ENCODE results near the gene MAP3K13. TPM values are rescaled to one million over a fixed set of nuclear protein-coding genes. Genes with fewer than 3 reads are reported as not detected.

MAP3K13 gene
- total and polyA plus RNA-seq, 2 of the 13 experiments (the other 11 are each of a cell fraction or from before 2014, with no cell fraction given) = 24.2 to 26.5 TPM

- no peak overlapping the region for H2AFZ ChIP-seq (ENCODE audit: low read length)
- ATAC-seq (no peak), FAIRE-seq (no peak), DNase-seq (ENCODE audit: low spot score) (no peak)
- POLR2A ChIA-PET = interaction anchor here (0.7 to 1.0 kb wide), 3 partner anchors 12 to 1014 kb away, joined by 3 to 8 read pairs (median 4); no protein-coding TSS in a partner anchor
- no peaks in the 10 kb centered on the region for H3K27me3 ChIP-seq (ENCODE audit: control insufficient read depth in 1 of 2, insufficient read depth in 2 of 2, low read length in 2 of 2)
- peak overlapping the region; percentile 61 for H3K9ac ChIP-seq (ENCODE audit: insufficient read depth, low read depth, low read length)
- peak overlapping the region; percentile 65 for H3K27ac ChIP-seq (ENCODE audit: extremely low read length, insufficient read depth, low read length)
- H3K4me1 ChIP-seq (ENCODE audit: insufficient read depth, low read length) = peaks cover 71% of the 10 kb centered on the region
- H4K20me1 ChIP-seq (ENCODE audit: insufficient read depth, low read length) = no peaks in the 10 kb centered on the region
- no peaks in the 10 kb centered on the region; a peak in 1 of 5 replicates for H3K36me3 ChIP-seq (replicated peaks in 1 of 2; ENCODE audit: control insufficient read depth in 1 of 2, insufficient read depth in 2 of 2, low read length in 2 of 2)
- WGBS (ENCODE audit: low lambda C conversion rate) = 74% methylated on average over 6 of the region's 6 CpGs
- peaks cover 57% of the 10 kb centered on the region for H3K79me2 ChIP-seq (ENCODE audit: insufficient read depth, low read length)
- no TSS peak for BruUV-seq (replicated peaks)
- CTCF ChIA-PET (ENCODE audit: low intra/inter-chr PET ratio, low total read pairs) = no interaction called here
- in situ Hi-C loops (cut with HindIII; ENCODE audit: extremely low pct_ligation_motif_present, low pct_unique_long_range_greater_than_20kb) = no loop called here
- H3K9me3 ChIP-seq (ENCODE audit: low read length) = no peaks in the 10 kb centered on the region
- TF ChIP-seq ZBTB38 (CRISPR knock-in tag; IDR thresholded peaks at IDR 0.05) = peak; percentile 97
- no peak for TF ChIP-seq KLF12 (CRISPR knock-in tag; IDR thresholded peaks at IDR 0.05; ENCODE audit: borderline replicate concordance)
- no peak for TF ChIP-seq CEBPZ (IDR thresholded peaks at IDR 0.05; ENCODE audit: low read length)
- TF ChIP-seq DPF2 (CRISPR knock-in tag; IDR thresholded peaks at IDR 0.05; ENCODE audit: borderline replicate concordance, low read depth) = no peak
- no peak for TF ChIP-seq MXD4 (CRISPR knock-in tag; IDR thresholded peaks at IDR 0.05)
- TF ChIP-seq ZNF460 (CRISPR knock-in tag; IDR thresholded peaks at IDR 0.05; ENCODE audit: borderline replicate concordance) = 0 out of 2 replicates have a peak, but pooled peaks have one; percentile 9
- peak; percentile 27; the same call in 1 of the 2 replicates for TF ChIP-seq ZFX (CRISPR knock-in tag; IDR thresholded peaks at IDR 0.05; ENCODE audit: low read depth)
- no peak for TF ChIP-seq DBP (CRISPR knock-in tag; IDR thresholded peaks at IDR 0.05; ENCODE audit: not compliant biosample characterization)
- TF ChIP-seq MED1 (CRISPR knock-in tag; IDR thresholded peaks at IDR 0.05) = no peak
- intact Hi-C loops (cut with micrococcal nuclease; ENCODE audit: unreplicated experiment) = no loop called here
- peak overlapping the region; percentile 48 to 68 (median 64); a peak in 5 of 6 replicates for H3K4me3 ChIP-seq (replicated peaks in 1 of 3; ENCODE audit: insufficient read depth in 1 of 3, low read depth in 2 of 3, low read length in 3 of 3)
- H3K4me2 ChIP-seq (ENCODE audit: low read depth, low read length) = peak overlapping the region; percentile 94
Observed at GRCh38 chr3:185330238-185330637, 32.7 kb upstream of the MAP3K13 start.

Measured in HepG2 (cell line).